K562 (cell line): ENCODE data around the gene C1orf50. TPM values are rescaled to one million over a fixed set of nuclear protein-coding genes. Genes with fewer than 3 reads are reported as not detected.
A peak's percentile ranks its signal among the peaks of the same experiment; 100 is the strongest.

Experiments
- ESRRA ChIP-seq: fragments of 450-650 bp; IDR thresholded peaks from 2 replicates; pipeline ENCODE4 v1.6.1; 2014; ENCODE audit warnings: low read depth, mild to moderate bottlenecking, moderate library complexity, borderline replicate concordance
- FOXM1 ChIP-seq, 2 experiments: fragments of 450-650 bp in 1 of 2; sonication (generic) in 1 of 2; formaldehyde crosslinking in 1 of 2; IDR thresholded peaks; 2 replicates each; pipeline versions ENCODE4 v1.6.1 to v1.9.0; 2017 to 2022; ENCODE audit warnings: low read depth in 2 of 2, mild to moderate bottlenecking in 2 of 2, missing genetic modification reagents in 1 of 2, moderate library complexity in 1 of 2
- IRF2 ChIP-seq: sonication (generic); formaldehyde crosslinking; IDR thresholded peaks from 2 replicates; pipeline ENCODE4 v1.8.1; 2022; ENCODE audit warnings: mild to moderate bottlenecking, missing genetic modification reagents
- POLR2AphosphoS2 ChIP-seq: IDR thresholded peaks from 2 replicates; pipeline ENCODE4 v1.6.1; 2012; ENCODE audit warnings: low read length, improper control_type of control experiment
- POLR2G ChIP-seq: fragments of 200-400 bp; formaldehyde crosslinking; IDR thresholded peaks from 2 replicates; pipeline ENCODE4 v1.6.1; 2017; ENCODE audit warnings: low read depth, mild to moderate bottlenecking, antibody characterized with exemption, low read length, moderate library complexity
- PYGO2 ChIP-seq: fragments of 450-650 bp; IDR thresholded peaks from 2 replicates; pipeline ENCODE4 v1.6.1; 2016; ENCODE audit warnings: mild to moderate bottlenecking, missing genetic modification characterization, moderate library complexity, missing compliant biosample characterization
- SIN3B ChIP-seq: fragments of 450-650 bp; IDR thresholded peaks from 2 replicates; pipeline ENCODE4 v1.6.1; 2017; ENCODE audit warnings: low read depth, mild to moderate bottlenecking, moderate library complexity
- SIRT6 ChIP-seq: IDR thresholded peaks from one replicate; pipeline ENCODE4 v1.6.1; 2012; ENCODE audit warnings: low read depth, mild to moderate bottlenecking, control low read depth, inconsistent platforms, low read length, moderate library complexity
- polyA plus RNA-seq, 8 experiments: library from polyadenylated mRNA; depleted of rRNA in 4 of 8; stranded (reverse) in 5 of 8; unstranded in 3 of 8; fragments of >200 nt; fragmentation: Nextera tagmentation in 2 of 8; fragmentation: Illumina TruSeq in 1 of 8; extraction: Ambion mirVana in 2 of 8; extraction: Trizol in 1 of 8; gene quantifications; 2 replicates each; pipeline versions ENCODE4 v1.2.1 to v1.2.3, GENCODE V29; 2011 to 2014; ENCODE audit warnings: inconsistent platforms in 1 of 8, missing spikeins in 1 of 8
- total RNA-seq, 7 experiments: library from RNA; depleted of rRNA in 6 of 7; stranded (reverse); fragments of >200 nt in 6 of 7; fragmentation: Illumina TruSeq in 2 of 7; extraction: Trizol in 2 of 7; gene quantifications; 2 replicates each; pipeline versions ENCODE4 v1.2.1 to v1.2.3, GENCODE V29; 2011 to 2021; ENCODE audit warnings: low replicate concordance in 1 of 7
- TF ChIP-seq, protein P1 (sequence below), 2 experiments: IDR thresholded peaks; 2 replicates each; pipeline ENCODE4 v1.6.1; 2011; ENCODE audit warnings: borderline replicate concordance in 1 of 2, control low read depth in 1 of 2, low read depth in 1 of 2, low read length in 1 of 2, mild to moderate bottlenecking in 1 of 2, mixed read lengths in 1 of 2, moderate library complexity in 1 of 2; ENCODE audit not compliant: insufficient read depth in 1 of 2, insufficient read length in 1 of 2, poor library complexity in 1 of 2, severe bottlenecking in 1 of 2; ENCODE audit errors: extremely low read depth in 1 of 2
- TF ChIP-seq, protein P2 (sequence below): sonication (generic); formaldehyde crosslinking; IDR thresholded peaks from 2 replicates; pipeline ENCODE4 v1.8.0; 2023; ENCODE audit warnings: mild to moderate bottlenecking, missing genetic modification reagents
- TF ChIP-seq, protein P3 (sequence below): fragments of 450-650 bp; conservative IDR thresholded peaks from 2 replicates; pipeline ENCODE4 v1.6.1; 2016; ENCODE audit warnings: missing genetic modification characterization, low read depth, mild to moderate bottlenecking, control low read depth, missing compliant biosample characterization
- TF ChIP-seq, protein P4 (sequence below): sonication (generic); formaldehyde crosslinking; IDR thresholded peaks from 2 replicates; pipeline ENCODE4 v1.8.0; 2023; ENCODE audit warnings: missing genetic modification reagents, mild to moderate bottlenecking, borderline replicate concordance

The C1orf50 gene
- total and polyA plus RNA-seq, 9 of the 15 experiments (the other 6 are each of a cell fraction or from before 2014, with no cell fraction given) = 0.55 to 13.9 (median 5.2) TPM

DNA sequence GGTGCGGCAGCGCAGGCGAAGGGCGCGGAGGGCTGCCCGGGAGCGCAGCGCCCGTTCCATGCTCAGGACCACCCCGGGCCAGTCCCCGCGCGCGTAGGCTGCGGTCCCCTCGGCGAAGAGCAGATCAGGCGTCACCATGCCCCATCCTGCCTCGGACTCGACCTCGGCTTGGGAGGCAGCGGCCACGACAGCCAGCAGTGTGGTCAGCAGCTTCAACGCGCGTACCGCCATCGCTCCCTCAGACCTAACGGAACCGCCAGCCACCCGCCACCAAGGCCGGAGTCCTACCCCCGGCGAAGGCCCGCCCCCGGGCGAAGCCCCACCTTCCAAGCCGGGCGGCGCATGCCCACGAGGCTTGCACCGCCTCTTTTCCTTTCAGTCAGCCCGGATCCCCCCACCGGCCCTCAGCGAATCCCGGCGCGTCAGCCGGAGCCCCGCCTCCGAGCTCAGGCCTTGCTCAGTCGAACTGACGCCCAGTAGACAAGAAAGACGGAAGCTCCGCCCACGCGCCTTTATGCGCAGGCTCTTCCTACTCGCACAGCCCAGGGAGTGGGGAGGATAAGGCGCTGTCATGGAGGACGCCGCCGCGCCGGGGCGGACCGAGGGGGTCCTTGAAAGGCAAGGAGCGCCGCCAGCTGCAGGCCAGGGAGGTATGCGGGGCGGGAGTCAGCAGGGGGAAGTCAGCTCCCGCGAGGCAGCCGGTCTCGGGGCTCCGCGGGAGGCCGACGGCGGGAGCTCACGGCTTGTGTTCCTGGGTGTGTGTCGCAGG lies at the start of gene C1orf50, which contains the start of gene P3H1 (continued):
- 0 out of 2 replicates have a peak, but pooled peaks have one; percentile 17 for TF ChIP-seq ESRRA
- TF ChIP-seq, protein P1, sequence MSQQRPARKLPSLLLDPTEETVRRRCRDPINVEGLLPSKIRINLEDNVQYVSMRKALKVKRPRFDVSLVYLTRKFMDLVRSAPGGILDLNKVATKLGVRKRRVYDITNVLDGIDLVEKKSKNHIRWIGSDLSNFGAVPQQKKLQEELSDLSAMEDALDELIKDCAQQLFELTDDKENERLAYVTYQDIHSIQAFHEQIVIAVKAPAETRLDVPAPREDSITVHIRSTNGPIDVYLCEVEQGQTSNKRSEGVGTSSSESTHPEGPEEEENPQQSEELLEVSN (IDR thresholded peaks at IDR 0.05; ENCODE audit: borderline replicate concordance in 1 of 2, extremely low read depth in 1 of 2, insufficient read depth in 1 of 2, insufficient read length in 1 of 2, low read depth in 1 of 2, low read length in 1 of 2, poor library complexity in 1 of 2, severe bottlenecking in 1 of 2) = peak in 1 of 2 experiments; percentile 56
- no peak for TF ChIP-seq PYGO2 (tag)
- TF ChIP-seq, protein P2, sequence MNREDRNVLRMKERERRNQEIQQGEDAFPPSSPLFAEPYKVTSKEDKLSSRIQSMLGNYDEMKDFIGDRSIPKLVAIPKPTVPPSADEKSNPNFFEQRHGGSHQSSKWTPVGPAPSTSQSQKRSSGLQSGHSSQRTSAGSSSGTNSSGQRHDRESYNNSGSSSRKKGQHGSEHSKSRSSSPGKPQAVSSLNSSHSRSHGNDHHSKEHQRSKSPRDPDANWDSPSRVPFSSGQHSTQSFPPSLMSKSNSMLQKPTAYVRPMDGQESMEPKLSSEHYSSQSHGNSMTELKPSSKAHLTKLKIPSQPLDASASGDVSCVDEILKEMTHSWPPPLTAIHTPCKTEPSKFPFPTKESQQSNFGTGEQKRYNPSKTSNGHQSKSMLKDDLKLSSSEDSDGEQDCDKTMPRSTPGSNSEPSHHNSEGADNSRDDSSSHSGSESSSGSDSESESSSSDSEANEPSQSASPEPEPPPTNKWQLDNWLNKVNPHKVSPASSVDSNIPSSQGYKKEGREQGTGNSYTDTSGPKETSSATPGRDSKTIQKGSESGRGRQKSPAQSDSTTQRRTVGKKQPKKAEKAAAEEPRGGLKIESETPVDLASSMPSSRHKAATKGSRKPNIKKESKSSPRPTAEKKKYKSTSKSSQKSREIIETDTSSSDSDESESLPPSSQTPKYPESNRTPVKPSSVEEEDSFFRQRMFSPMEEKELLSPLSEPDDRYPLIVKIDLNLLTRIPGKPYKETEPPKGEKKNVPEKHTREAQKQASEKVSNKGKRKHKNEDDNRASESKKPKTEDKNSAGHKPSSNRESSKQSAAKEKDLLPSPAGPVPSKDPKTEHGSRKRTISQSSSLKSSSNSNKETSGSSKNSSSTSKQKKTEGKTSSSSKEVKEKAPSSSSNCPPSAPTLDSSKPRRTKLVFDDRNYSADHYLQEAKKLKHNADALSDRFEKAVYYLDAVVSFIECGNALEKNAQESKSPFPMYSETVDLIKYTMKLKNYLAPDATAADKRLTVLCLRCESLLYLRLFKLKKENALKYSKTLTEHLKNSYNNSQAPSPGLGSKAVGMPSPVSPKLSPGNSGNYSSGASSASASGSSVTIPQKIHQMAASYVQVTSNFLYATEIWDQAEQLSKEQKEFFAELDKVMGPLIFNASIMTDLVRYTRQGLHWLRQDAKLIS (CRISPR knock-in tag) = no peak; the same call in none of the 2 replicates
- TF ChIP-seq POLR2G = peak; percentile 99
- TF ChIP-seq, protein P3, sequence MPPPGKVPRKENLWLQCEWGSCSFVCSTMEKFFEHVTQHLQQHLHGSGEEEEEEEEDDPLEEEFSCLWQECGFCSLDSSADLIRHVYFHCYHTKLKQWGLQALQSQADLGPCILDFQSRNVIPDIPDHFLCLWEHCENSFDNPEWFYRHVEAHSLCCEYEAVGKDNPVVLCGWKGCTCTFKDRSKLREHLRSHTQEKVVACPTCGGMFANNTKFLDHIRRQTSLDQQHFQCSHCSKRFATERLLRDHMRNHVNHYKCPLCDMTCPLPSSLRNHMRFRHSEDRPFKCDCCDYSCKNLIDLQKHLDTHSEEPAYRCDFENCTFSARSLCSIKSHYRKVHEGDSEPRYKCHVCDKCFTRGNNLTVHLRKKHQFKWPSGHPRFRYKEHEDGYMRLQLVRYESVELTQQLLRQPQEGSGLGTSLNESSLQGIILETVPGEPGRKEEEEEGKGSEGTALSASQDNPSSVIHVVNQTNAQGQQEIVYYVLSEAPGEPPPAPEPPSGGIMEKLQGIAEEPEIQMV (tag) = no peak
- TF ChIP-seq FOXM1 (IDR thresholded peaks at IDR 0.05; ENCODE audit: low read depth) = no peak
- TF ChIP-seq FOXM1 (CRISPR knock-in tag; IDR thresholded peaks at IDR 0.05; ENCODE audit: low read depth) = 0 out of 2 replicates have a peak, but pooled peaks have one; percentile 83
- TF ChIP-seq, protein P4, sequence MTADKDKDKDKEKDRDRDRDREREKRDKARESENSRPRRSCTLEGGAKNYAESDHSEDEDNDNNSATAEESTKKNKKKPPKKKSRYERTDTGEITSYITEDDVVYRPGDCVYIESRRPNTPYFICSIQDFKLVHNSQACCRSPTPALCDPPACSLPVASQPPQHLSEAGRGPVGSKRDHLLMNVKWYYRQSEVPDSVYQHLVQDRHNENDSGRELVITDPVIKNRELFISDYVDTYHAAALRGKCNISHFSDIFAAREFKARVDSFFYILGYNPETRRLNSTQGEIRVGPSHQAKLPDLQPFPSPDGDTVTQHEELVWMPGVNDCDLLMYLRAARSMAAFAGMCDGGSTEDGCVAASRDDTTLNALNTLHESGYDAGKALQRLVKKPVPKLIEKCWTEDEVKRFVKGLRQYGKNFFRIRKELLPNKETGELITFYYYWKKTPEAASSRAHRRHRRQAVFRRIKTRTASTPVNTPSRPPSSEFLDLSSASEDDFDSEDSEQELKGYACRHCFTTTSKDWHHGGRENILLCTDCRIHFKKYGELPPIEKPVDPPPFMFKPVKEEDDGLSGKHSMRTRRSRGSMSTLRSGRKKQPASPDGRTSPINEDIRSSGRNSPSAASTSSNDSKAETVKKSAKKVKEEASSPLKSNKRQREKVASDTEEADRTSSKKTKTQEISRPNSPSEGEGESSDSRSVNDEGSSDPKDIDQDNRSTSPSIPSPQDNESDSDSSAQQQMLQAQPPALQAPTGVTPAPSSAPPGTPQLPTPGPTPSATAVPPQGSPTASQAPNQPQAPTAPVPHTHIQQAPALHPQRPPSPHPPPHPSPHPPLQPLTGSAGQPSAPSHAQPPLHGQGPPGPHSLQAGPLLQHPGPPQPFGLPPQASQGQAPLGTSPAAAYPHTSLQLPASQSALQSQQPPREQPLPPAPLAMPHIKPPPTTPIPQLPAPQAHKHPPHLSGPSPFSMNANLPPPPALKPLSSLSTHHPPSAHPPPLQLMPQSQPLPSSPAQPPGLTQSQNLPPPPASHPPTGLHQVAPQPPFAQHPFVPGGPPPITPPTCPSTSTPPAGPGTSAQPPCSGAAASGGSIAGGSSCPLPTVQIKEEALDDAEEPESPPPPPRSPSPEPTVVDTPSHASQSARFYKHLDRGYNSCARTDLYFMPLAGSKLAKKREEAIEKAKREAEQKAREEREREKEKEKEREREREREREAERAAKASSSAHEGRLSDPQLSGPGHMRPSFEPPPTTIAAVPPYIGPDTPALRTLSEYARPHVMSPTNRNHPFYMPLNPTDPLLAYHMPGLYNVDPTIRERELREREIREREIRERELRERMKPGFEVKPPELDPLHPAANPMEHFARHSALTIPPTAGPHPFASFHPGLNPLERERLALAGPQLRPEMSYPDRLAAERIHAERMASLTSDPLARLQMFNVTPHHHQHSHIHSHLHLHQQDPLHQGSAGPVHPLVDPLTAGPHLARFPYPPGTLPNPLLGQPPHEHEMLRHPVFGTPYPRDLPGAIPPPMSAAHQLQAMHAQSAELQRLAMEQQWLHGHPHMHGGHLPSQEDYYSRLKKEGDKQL (CRISPR knock-in tag) = no peak
- TF ChIP-seq SIN3B = peak; percentile 81
- peak; percentile 83; the same call in 1 of the 2 replicates for TF ChIP-seq IRF2
- no peak for TF ChIP-seq SIRT6
- peak; percentile 88 for TF ChIP-seq POLR2AphosphoS2
